HEK293 (cell line): ENCODE measurements around the gene RBMS3.
"Not testable (repeated sequence)": the region's sequence is repeated elsewhere in the genome, so short reads cannot be mapped to it uniquely, and the experiment has no call there.

Source experiments
- CTCF ChIA-PET: fragments of 350-600 bp; formaldehyde crosslinking; extraction: SDS; loops from one replicate; lab custom pipeline; 2021; ENCODE audit warnings: antibody characterized with exemption; lab: Yijun Ruan, JAX
- POLR2A ChIA-PET: fragments of 300-600 bp; formaldehyde crosslinking; extraction: SDS; loops from one replicate; lab custom pipeline; 2020; ENCODE audit warnings: antibody characterized with exemption, inconsistent platforms; lab: Yijun Ruan, JAX
- H3K27ac ChIP-seq: fragments of 200-500 bp; sonication (Bioruptor generic); 2 replicates; pipeline ENCODE4 v1.5.1; 2014; ENCODE audit warnings: low read depth, low read length, control low read depth, inconsistent platforms; ENCODE audit errors: extremely low read depth
- H3K36me3 ChIP-seq, 2 experiments: fragments of 200-500 bp in 1 of 2; sonication (Bioruptor generic) in 1 of 2; 1 replicate in 1 of 2; 2 replicates in 1 of 2; pipeline ENCODE4 v1.5.1; 2014 to 2017; ENCODE audit warnings: inconsistent platforms in 2 of 2, low read length in 2 of 2; ENCODE audit not compliant: control insufficient read depth in 2 of 2, insufficient read depth in 1 of 2
- H3K4me1 ChIP-seq: fragments of 200-500 bp; sonication (Bioruptor generic); 2 replicates; pipeline ENCODE4 v1.5.1; 2014; ENCODE audit warnings: mild to moderate bottlenecking, low read length, inconsistent platforms; ENCODE audit not compliant: control insufficient read depth, insufficient read depth
- H3K4me3 ChIP-seq: 2 replicates; pipeline ENCODE4 v1.5.1; 2011; ENCODE audit warnings: low read depth, mild to moderate bottlenecking, control low read depth, low read length, moderate library complexity
- H3K9me3 ChIP-seq: fragments of 200-500 bp; sonication (Bioruptor generic); 2 replicates; pipeline ENCODE4 v1.5.1; 2014; ENCODE audit warnings: low read depth, low read length, inconsistent platforms; ENCODE audit not compliant: control insufficient read depth, insufficient read depth
- BCL11A ChIP-seq: fragments of 450-650 bp; formaldehyde crosslinking; IDR thresholded peaks from 2 replicates; pipeline ENCODE4 v1.5.1; 2016; ENCODE audit warnings: low read depth, missing biosample characterization, missing genetic modification characterization
- EGR2 ChIP-seq: fragments of 450-650 bp; formaldehyde crosslinking; IDR thresholded peaks from 2 replicates; pipeline ENCODE4 v1.5.1; 2016; ENCODE audit warnings: low read depth, missing biosample characterization, missing genetic modification characterization
- HOXC10 ChIP-seq: sonication (generic); formaldehyde crosslinking; IDR thresholded peaks from 2 replicates; pipeline ENCODE4 v1.8.1; 2023; ENCODE audit warnings: mild to moderate bottlenecking, missing genetic modification reagents
- OSR2 ChIP-seq: fragments of 450-650 bp; formaldehyde crosslinking; IDR thresholded peaks from 2 replicates; pipeline ENCODE4 v1.5.1; 2016; ENCODE audit warnings: missing biosample characterization, missing genetic modification characterization
- RBAK ChIP-seq: fragments of 450-650 bp; formaldehyde crosslinking; IDR thresholded peaks from 2 replicates; pipeline ENCODE4 v1.5.1; 2016; ENCODE audit warnings: missing biosample characterization, missing genetic modification characterization
- YY2 ChIP-seq: fragments of 450-650 bp; formaldehyde crosslinking; IDR thresholded peaks from 2 replicates; pipeline ENCODE4 v1.5.1; 2016; ENCODE audit warnings: missing biosample characterization, missing genetic modification characterization
- ZBTB20 ChIP-seq: fragments of 450-650 bp; formaldehyde crosslinking; IDR thresholded peaks from 2 replicates; pipeline ENCODE4 v1.5.1; 2016; ENCODE audit warnings: missing biosample characterization, missing genetic modification characterization
- ZFP3 ChIP-seq: fragments of 450-650 bp; formaldehyde crosslinking; IDR thresholded peaks from 2 replicates; pipeline ENCODE4 v1.5.1; 2016; ENCODE audit warnings: low read depth, missing biosample characterization, missing genetic modification characterization
- ZNF146 ChIP-seq: fragments of 450-650 bp; formaldehyde crosslinking; IDR thresholded peaks from 2 replicates; pipeline ENCODE4 v1.5.1; 2016; ENCODE audit warnings: missing biosample characterization, missing genetic modification characterization
- ZNF184 ChIP-seq: fragments of 450-650 bp; IDR thresholded peaks from 2 replicates; pipeline ENCODE4 v1.5.1; 2018; ENCODE audit warnings: missing biosample characterization, mild to moderate bottlenecking, missing genetic modification characterization
- ZNF19 ChIP-seq: fragments of 450-650 bp; formaldehyde crosslinking; IDR thresholded peaks from 2 replicates; pipeline ENCODE4; 2016; ENCODE audit warnings: missing biosample characterization, missing genetic modification characterization, low read depth
- ZNF23 ChIP-seq: fragments of 450-650 bp; formaldehyde crosslinking; IDR thresholded peaks from 2 replicates; pipeline ENCODE4 v1.5.1; 2016; ENCODE audit warnings: missing biosample characterization, missing genetic modification characterization, borderline replicate concordance
- ZNF433 ChIP-seq: fragments of 450-650 bp; formaldehyde crosslinking; IDR thresholded peaks from 2 replicates; pipeline ENCODE4 v1.5.1; 2016; ENCODE audit warnings: missing biosample characterization, missing genetic modification characterization, low read depth
- ZNF600 ChIP-seq: fragments of 450-650 bp; formaldehyde crosslinking; IDR thresholded peaks from 2 replicates; pipeline ENCODE4 v1.5.1; 2016; ENCODE audit warnings: missing biosample characterization, missing genetic modification characterization
- ZNF658 ChIP-seq: fragments of 450-650 bp; formaldehyde crosslinking; IDR thresholded peaks from 2 replicates; pipeline ENCODE4; 2016; ENCODE audit warnings: missing biosample characterization, missing genetic modification characterization
- ZNF747 ChIP-seq: fragments of 450-650 bp; formaldehyde crosslinking; IDR thresholded peaks from 2 replicates; pipeline ENCODE4 v1.5.1; 2016; ENCODE audit warnings: missing biosample characterization, missing genetic modification characterization
- ZNF837 ChIP-seq: fragments of 450-650 bp; formaldehyde crosslinking; IDR thresholded peaks from 2 replicates; pipeline ENCODE4 v1.5.1; 2016; ENCODE audit warnings: missing biosample characterization, missing genetic modification characterization
- TF ChIP-seq, protein P1 (sequence below): fragments of 450-650 bp; formaldehyde crosslinking; IDR thresholded peaks from 2 replicates; pipeline ENCODE4 v1.5.1; 2017; ENCODE audit warnings: missing biosample characterization, missing genetic modification characterization
- TF ChIP-seq, protein P2 (sequence below): fragments of 450-650 bp; formaldehyde crosslinking; IDR thresholded peaks from 2 replicates; pipeline ENCODE4 v1.5.1; 2016; ENCODE audit warnings: missing biosample characterization, missing genetic modification characterization
- TF ChIP-seq, protein P3 (sequence below): fragments of 450-650 bp; formaldehyde crosslinking; conservative IDR thresholded peaks from 2 replicates; pipeline ENCODE4 v1.5.1; 2016; ENCODE audit warnings: low read depth, missing biosample characterization, missing genetic modification characterization
- TF ChIP-seq, protein P4 (sequence below): fragments of 450-650 bp; IDR thresholded peaks from 2 replicates; pipeline ENCODE4 v1.5.1; 2018; ENCODE audit warnings: missing biosample characterization, missing genetic modification characterization
- TF ChIP-seq, protein P5 (sequence below): fragments of 450-650 bp; formaldehyde crosslinking; IDR thresholded peaks from 2 replicates; pipeline ENCODE4 v1.5.1; 2016; ENCODE audit warnings: missing biosample characterization, missing genetic modification characterization

RBMS3 gene

DNA sequence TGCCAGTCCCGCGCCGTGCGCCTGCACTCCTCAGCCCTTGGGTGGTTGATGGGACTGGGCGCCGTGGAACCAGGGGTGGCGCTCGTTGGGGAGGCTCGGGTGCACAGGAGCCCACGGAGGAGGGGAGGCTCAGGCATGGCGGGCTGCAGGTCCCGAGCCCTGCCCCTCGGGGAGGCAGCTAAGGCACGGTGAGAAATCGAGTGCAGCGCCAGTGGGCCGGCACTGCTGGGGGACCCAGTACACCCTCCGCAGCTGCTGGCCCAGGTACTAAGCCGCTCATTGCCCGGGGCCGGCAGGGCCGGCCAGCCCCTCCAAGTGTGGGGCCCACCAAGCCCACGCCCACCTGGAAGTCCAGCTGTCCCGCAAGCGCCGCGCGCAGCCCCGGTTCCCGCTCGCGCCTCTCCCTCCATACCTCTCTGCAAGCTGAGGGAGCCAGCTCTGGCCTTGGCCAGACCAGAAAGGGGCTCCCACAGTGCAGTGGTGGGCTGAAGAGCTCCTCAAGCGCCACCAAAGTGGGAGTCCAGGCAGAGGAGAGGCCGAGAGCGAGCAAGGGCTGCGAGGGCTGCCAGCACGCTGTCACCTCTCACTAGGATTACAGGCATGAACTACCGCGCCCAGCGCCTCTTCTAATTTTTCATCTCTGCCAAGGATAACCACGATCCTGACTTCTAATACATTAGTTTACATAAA, 192.8 kb downstream of the RBMS3 start:
- H3K27ac ChIP-seq, H3K9me3 ChIP-seq, CTCF ChIA-PET, H3K4me3 ChIP-seq, POLR2A ChIA-PET, H3K36me3 ChIP-seq, H3K4me1 ChIP-seq: not testable (repeated sequence)

DNA sequence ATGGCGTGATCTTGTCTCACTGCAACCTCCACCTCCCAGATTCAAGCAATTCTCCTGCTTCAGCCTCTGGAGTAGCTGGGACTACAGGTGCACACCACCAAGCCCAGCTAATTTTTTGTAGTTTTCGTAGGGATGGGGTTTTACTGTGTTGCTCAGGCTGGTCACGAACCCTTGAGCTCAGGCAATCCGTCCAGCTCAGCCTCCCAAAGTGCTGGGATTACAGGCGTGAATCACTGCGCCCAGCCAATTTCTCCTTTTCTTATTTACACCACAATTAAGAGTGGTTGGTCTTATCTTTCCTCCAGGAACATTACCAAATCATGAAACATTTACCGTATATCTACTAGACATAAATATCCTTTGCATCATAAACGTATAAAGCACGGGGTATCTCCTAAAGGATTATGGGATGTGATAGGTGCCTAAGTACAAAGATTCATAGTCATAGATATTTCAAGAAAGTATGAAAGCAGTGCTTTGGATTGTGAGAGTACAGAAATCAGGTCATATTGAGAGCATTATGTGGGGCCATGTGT, 194.5 kb downstream of the RBMS3 start:
- no peaks in the 10 kb centered on the region for H3K9me3 ChIP-seq
- H3K4me3 ChIP-seq, result no peak overlapping the region
- TF ChIP-seq ZNF23, result no peak
- no peak for TF ChIP-seq YY2 (tag by site-specific recombination)
- TF ChIP-seq ZNF19 (tag by site-specific recombination), result no peak
- TF ChIP-seq ZNF146 (tag by site-specific recombination), result no peak
- no peak for TF ChIP-seq BCL11A (tag by site-specific recombination)
- TF ChIP-seq, protein P1, sequence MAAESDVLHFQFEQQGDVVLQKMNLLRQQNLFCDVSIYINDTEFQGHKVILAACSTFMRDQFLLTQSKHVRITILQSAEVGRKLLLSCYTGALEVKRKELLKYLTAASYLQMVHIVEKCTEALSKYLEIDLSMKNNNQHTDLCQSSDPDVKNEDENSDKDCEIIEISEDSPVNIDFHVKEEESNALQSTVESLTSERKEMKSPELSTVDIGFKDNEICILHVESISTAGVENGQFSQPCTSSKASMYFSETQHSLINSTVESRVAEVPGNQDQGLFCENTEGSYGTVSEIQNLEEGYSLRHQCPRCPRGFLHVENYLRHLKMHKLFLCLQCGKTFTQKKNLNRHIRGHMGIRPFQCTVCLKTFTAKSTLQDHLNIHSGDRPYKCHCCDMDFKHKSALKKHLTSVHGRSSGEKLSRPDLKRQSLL (tag by site-specific recombination), result no peak
- no peak for TF ChIP-seq ZFP3
- TF ChIP-seq HOXC10, result no peak
- TF ChIP-seq ZNF837 (tag by site-specific recombination), result no peak
- TF ChIP-seq, protein P2, sequence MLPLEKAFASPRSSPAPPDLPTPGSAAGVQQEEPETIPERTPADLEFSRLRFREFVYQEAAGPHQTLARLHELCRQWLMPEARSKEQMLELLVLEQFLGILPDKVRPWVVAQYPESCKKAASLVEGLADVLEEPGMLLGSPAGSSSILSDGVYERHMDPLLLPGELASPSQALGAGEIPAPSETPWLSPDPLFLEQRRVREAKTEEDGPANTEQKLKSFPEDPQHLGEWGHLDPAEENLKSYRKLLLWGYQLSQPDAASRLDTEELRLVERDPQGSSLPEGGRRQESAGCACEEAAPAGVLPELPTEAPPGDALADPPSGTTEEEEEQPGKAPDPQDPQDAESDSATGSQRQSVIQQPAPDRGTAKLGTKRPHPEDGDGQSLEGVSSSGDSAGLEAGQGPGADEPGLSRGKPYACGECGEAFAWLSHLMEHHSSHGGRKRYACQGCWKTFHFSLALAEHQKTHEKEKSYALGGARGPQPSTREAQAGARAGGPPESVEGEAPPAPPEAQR (tag by site-specific recombination), result no peak
- no peak for TF ChIP-seq ZBTB20 (tag by site-specific recombination)
- no peak for TF ChIP-seq ZNF184 (tag by site-specific recombination)
- TF ChIP-seq ZNF747 (tag by site-specific recombination), result no peak
- TF ChIP-seq, protein P3, sequence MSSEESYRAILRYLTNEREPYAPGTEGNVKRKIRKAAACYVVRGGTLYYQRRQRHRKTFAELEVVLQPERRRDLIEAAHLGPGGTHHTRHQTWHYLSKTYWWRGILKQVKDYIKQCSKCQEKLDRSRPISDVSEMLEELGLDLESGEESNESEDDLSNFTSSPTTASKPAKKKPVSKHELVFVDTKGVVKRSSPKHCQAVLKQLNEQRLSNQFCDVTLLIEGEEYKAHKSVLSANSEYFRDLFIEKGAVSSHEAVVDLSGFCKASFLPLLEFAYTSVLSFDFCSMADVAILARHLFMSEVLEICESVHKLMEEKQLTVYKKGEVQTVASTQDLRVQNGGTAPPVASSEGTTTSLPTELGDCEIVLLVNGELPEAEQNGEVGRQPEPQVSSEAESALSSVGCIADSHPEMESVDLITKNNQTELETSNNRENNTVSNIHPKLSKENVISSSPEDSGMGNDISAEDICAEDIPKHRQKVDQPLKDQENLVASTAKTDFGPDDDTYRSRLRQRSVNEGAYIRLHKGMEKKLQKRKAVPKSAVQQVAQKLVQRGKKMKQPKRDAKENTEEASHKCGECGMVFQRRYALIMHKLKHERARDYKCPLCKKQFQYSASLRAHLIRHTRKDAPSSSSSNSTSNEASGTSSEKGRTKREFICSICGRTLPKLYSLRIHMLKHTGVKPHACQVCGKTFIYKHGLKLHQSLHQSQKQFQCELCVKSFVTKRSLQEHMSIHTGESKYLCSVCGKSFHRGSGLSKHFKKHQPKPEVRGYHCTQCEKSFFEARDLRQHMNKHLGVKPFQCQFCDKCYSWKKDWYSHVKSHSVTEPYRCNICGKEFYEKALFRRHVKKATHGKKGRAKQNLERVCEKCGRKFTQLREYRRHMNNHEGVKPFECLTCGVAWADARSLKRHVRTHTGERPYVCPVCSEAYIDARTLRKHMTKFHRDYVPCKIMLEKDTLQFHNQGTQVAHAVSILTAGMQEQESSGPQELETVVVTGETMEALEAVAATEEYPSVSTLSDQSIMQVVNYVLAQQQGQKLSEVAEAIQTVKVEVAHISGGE (tag by site-specific recombination), result no peak
- POLR2A ChIA-PET, result no interaction called here
- CTCF ChIA-PET, result no interaction called here
- H3K4me1 ChIP-seq, result no peaks in the 10 kb centered on the region
- no peak overlapping the region for H3K27ac ChIP-seq
- no peaks in the 10 kb centered on the region for H3K36me3 ChIP-seq

DNA sequence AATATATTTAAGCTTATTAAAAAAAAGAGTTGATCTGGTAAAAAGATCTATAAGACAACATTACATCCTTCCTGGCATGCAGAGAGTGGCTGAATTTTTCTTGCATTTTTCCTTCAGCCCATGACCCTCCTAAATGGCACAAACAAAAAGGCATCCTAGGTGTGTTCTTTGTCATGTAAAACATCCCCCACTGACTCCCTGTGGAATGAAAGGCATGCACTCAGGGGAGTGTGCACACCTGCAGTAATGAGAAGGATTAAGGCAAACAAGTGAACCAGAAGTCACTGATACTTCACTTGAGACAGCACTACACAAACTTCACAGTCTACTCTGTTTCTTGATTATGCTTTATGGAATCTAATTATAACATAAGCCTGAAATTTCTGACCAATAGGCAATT, 195.0 kb downstream of the RBMS3 start:
- ChIA-PET POLR2A (no interaction called here), CTCF (no interaction called here)
- no peak overlapping the region for H3K27ac ChIP-seq
- no peak for TF ChIP-seq ZNF600 (tag by site-specific recombination)
- TF ChIP-seq, protein P4, sequence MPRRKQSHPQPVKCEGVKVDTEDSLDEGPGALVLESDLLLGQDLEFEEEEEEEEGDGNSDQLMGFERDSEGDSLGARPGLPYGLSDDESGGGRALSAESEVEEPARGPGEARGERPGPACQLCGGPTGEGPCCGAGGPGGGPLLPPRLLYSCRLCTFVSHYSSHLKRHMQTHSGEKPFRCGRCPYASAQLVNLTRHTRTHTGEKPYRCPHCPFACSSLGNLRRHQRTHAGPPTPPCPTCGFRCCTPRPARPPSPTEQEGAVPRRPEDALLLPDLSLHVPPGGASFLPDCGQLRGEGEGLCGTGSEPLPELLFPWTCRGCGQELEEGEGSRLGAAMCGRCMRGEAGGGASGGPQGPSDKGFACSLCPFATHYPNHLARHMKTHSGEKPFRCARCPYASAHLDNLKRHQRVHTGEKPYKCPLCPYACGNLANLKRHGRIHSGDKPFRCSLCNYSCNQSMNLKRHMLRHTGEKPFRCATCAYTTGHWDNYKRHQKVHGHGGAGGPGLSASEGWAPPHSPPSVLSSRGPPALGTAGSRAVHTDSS (tag by site-specific recombination), result no peak
- TF ChIP-seq, protein P5, sequence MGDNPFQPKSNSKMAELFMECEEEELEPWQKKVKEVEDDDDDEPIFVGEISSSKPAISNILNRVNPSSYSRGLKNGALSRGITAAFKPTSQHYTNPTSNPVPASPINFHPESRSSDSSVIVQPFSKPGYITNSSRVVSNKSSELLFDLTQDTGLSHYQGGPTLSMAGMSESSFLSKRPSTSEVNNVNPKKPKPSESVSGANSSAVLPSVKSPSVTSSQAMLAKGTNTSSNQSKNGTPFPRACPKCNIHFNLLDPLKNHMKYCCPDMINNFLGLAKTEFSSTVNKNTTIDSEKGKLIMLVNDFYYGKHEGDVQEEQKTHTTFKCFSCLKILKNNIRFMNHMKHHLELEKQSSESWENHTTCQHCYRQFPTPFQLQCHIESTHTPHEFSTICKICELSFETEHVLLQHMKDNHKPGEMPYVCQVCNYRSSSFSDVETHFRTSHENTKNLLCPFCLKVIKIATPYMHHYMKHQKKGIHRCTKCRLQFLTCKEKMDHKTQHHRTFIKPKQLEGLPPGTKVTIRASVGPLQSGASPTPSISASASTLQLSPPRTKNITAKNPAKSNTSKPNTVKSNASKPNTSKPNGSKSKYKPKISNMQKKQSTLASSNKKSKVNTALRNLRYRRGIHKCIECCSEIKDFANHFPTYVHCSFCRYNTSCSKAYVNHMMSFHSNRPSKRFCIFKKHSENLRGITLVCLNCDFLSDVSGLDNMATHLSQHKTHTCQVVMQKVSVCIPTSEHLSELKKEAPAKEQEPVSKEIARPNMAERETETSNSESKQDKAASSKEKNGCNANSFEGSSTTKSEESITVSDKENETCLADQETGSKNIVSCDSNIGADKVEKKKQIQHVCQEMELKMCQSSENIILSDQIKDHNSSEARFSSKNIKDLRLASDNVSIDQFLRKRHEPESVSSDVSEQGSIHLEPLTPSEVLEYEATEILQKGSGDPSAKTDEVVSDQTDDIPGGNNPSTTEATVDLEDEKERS (tag by site-specific recombination), result no peak
- TF ChIP-seq RBAK (tag by site-specific recombination), result no peak
- no peak for TF ChIP-seq EGR2
- TF ChIP-seq ZBTB20 (tag by site-specific recombination), result no peak
- no peak for TF ChIP-seq OSR2 (tag by site-specific recombination)
- TF ChIP-seq ZNF658 (tag by site-specific recombination), result no peak
- no peak for TF ChIP-seq ZNF433 (tag by site-specific recombination)

More for the DNA sequence above, 195.0 kb downstream of the RBMS3 start:
- no peaks in the 10 kb centered on the region for H3K4me1 ChIP-seq
- no peak overlapping the region for H3K4me3 ChIP-seq
- H3K36me3 ChIP-seq, result no peaks in the 10 kb centered on the region
- no peaks in the 10 kb centered on the region for H3K9me3 ChIP-seq
